K562 (cell line): Measurements from ENCODE around the gene RHBDL3. TPM values are rescaled to one million over a fixed set of nuclear protein-coding genes. Genes with fewer than 3 reads are reported as not detected.

Experiments
- ARID4B ChIP-seq: sonication (generic); formaldehyde crosslinking; IDR thresholded peaks from 2 replicates; pipeline ENCODE4 v1.8.0; 2022; ENCODE audit warnings: mild to moderate bottlenecking, missing genetic modification reagents
- CBFA2T3 ChIP-seq: fragments of 450-650 bp; IDR thresholded peaks from 2 replicates; pipeline ENCODE4 v1.6.1; 2017
- CBX1 ChIP-seq: sonication (generic); IDR thresholded peaks from 2 replicates; pipeline ENCODE4 v1.6.1; 2016; ENCODE audit warnings: antibody characterized with exemption, low read depth, mild to moderate bottlenecking
- GABPB2 ChIP-seq: fragments of 250-450 bp; sonication (Bioruptor Pico); conservative IDR thresholded peaks from 2 replicates; pipeline ENCODE4 v1.5.1; 2021; ENCODE audit warnings: mild to moderate bottlenecking
- GATAD2A ChIP-seq: fragments of 450-650 bp; IDR thresholded peaks from 2 replicates; pipeline ENCODE4 v1.6.1; 2017
- HMGXB4 ChIP-seq: sonication (generic); formaldehyde crosslinking; IDR thresholded peaks from 2 replicates; pipeline ENCODE4 v1.8.1; 2023; ENCODE audit warnings: mild to moderate bottlenecking, missing genetic modification reagents
- MYC ChIP-seq, 2 experiments: fragments of 250-450 bp in 1 of 2; sonication (Bioruptor Pico) in 1 of 2; IDR thresholded peaks; 2 replicates each; pipeline versions ENCODE4 v1.5.1 to v1.6.1; 2012 to 2021; ENCODE audit warnings: low read depth in 2 of 2, borderline replicate concordance in 1 of 2, improper control_type of control experiment in 1 of 2, low read length in 1 of 2, mild to moderate bottlenecking in 1 of 2, moderate library complexity in 1 of 2
- NCOA4 ChIP-seq: fragments of 450-650 bp; IDR thresholded peaks from 2 replicates; pipeline ENCODE4 v1.6.1; 2018; ENCODE audit warnings: mild to moderate bottlenecking; ENCODE audit not compliant: partially characterized antibody
- RBM22 ChIP-seq: fragments of 200-400 bp; formaldehyde crosslinking; IDR thresholded peaks from 2 replicates; pipeline ENCODE4 v1.6.1; 2018; ENCODE audit warnings: low read length, low read depth; ENCODE audit not compliant: poor library complexity, severe bottlenecking
- SMARCB1 ChIP-seq: IDR thresholded peaks from 2 replicates; pipeline ENCODE4 v1.6.1; 2011; ENCODE audit warnings: improper control_type of control experiment, low read depth; ENCODE audit not compliant: insufficient read length
- ZFP30 ChIP-seq: fragments of 250-450 bp; sonication (Bioruptor Pico); IDR thresholded peaks from 2 replicates; pipeline ENCODE4 v1.8.0; 2022; ENCODE audit warnings: moderate library complexity, mild to moderate bottlenecking, inconsistent platforms, borderline replicate concordance
- ZFP36 ChIP-seq: fragments of 150-350 bp; IDR thresholded peaks from 2 replicates; pipeline ENCODE4 v1.6.1; 2018; ENCODE audit warnings: low read length, low read depth; ENCODE audit not compliant: partially characterized antibody
- ZNF197 ChIP-seq: fragments of 200-800 bp; sonication (Bioruptor generic); IDR thresholded peaks from 2 replicates; pipeline ENCODE4 v1.6.1; 2016; ENCODE audit warnings: low read depth, missing genetic modification characterization, missing compliant biosample characterization
- ZNF274 ChIP-seq: IDR thresholded peaks from 2 replicates; pipeline ENCODE4 v1.6.1; 2011; ENCODE audit warnings: low read depth, mild to moderate bottlenecking, low read length, moderate library complexity, borderline replicate concordance
- ZNF280B ChIP-seq: fragments of 250-450 bp; sonication (Bioruptor Pico); IDR thresholded peaks from 2 replicates; pipeline ENCODE4 v1.5.1; 2021; ENCODE audit warnings: mild to moderate bottlenecking
- ZNF3 ChIP-seq: fragments of 250-450 bp; sonication (Bioruptor Pico); IDR thresholded peaks from 2 replicates; pipeline ENCODE4 v1.5.0; 2021; ENCODE audit warnings: mild to moderate bottlenecking, moderate library complexity
- ZNF75A ChIP-seq: fragments of 450-650 bp; formaldehyde crosslinking; IDR thresholded peaks from 2 replicates; pipeline ENCODE4 v1.4.0; 2020; ENCODE audit warnings: mild to moderate bottlenecking
- polyA plus RNA-seq, 8 experiments: library from polyadenylated mRNA; depleted of rRNA in 4 of 8; stranded (reverse) in 5 of 8; unstranded in 3 of 8; fragments of >200 nt; fragmentation: Nextera tagmentation in 2 of 8; fragmentation: Illumina TruSeq in 1 of 8; extraction: Ambion mirVana in 2 of 8; extraction: Trizol in 1 of 8; gene quantifications; 2 replicates each; pipeline versions ENCODE4 v1.2.1 to v1.2.3, GENCODE V29; 2011 to 2014; ENCODE audit warnings: inconsistent platforms in 1 of 8, missing spikeins in 1 of 8
- total RNA-seq, 7 experiments: library from RNA; depleted of rRNA in 6 of 7; stranded (reverse); fragments of >200 nt in 6 of 7; fragmentation: Illumina TruSeq in 2 of 7; extraction: Trizol in 2 of 7; gene quantifications; 2 replicates each; pipeline versions ENCODE4 v1.2.1 to v1.2.3, GENCODE V29; 2011 to 2021; ENCODE audit warnings: low replicate concordance in 1 of 7
- TF ChIP-seq, protein P1 (sequence below): fragments of 450-650 bp; formaldehyde crosslinking; IDR thresholded peaks from 2 replicates; pipeline ENCODE4 v1.4.0; 2022; ENCODE audit warnings: missing genetic modification characterization

Gene RHBDL3
- total and polyA plus RNA-seq, 9 of the 15 experiments (the other 6 are each of a cell fraction or from before 2014, with no cell fraction given), result 0.06 to 0.31 (median 0.09) TPM; not detected in 4

GRCh38 chr17:32341857-32342602 lies 76.4 kb downstream of the RHBDL3 start, which contains the start of gene C17orf75 (continued):
- TF ChIP-seq ARID4B, result no peak; the same call in 1 of the 2 replicates
- no peak for TF ChIP-seq ZNF280B (CRISPR knock-in tag)
- TF ChIP-seq GATAD2A, result peak; percentile 87; the same call in 1 of the 2 replicates
- no peak for TF ChIP-seq ZNF75A (CRISPR knock-in tag)
- peak; percentile 79 for TF ChIP-seq MYC (IDR thresholded peaks at IDR 0.05; ENCODE audit: low read depth, low read length)
- TF ChIP-seq MYC (CRISPR knock-in tag; IDR thresholded peaks at IDR 0.05; ENCODE audit: borderline replicate concordance, low read depth), result peak; percentile 47; the same call in 1 of the 2 replicates
- peak; percentile 81 for TF ChIP-seq RBM22
- TF ChIP-seq, protein P1, sequence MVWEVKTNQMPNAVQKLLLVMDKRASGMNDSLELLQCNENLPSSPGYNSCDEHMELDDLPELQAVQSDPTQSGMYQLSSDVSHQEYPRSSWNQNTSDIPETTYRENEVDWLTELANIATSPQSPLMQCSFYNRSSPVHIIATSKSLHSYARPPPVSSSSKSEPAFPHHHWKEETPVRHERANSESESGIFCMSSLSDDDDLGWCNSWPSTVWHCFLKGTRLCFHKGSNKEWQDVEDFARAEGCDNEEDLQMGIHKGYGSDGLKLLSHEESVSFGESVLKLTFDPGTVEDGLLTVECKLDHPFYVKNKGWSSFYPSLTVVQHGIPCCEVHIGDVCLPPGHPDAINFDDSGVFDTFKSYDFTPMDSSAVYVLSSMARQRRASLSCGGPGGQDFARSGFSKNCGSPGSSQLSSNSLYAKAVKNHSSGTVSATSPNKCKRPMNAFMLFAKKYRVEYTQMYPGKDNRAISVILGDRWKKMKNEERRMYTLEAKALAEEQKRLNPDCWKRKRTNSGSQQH (CRISPR knock-in tag), result no peak
- TF ChIP-seq CBFA2T3, result no peak; the same call in 1 of the 2 replicates
- TF ChIP-seq SMARCB1, result no peak
- TF ChIP-seq ZNF3 (CRISPR knock-in tag), result no peak
- no peak for TF ChIP-seq NCOA4
- 0 out of 2 replicates have a peak, but pooled peaks have one; percentile 69 for TF ChIP-seq ZNF197 (CRISPR knock-in tag)
- TF ChIP-seq ZFP30, result no peak
- peak; percentile 97 for TF ChIP-seq CBX1
- no peak for TF ChIP-seq ZNF274
- TF ChIP-seq HMGXB4, result peak; percentile 89; the same call in 1 of the 2 replicates
- TF ChIP-seq ZFP36, result peak; percentile 22
- TF ChIP-seq GABPB2 (CRISPR knock-in tag), result peak; percentile 64; the same call in 1 of the 2 replicates
